PC-9 (cell line): ENCODE results near the gene SPEG. TPM values are rescaled to one million over a fixed set of nuclear protein-coding genes. Genes with fewer than 3 reads are reported as not detected.

Source experiments
- BruUV-seq: library from RNA; stranded (reverse); fragments of 400-500 nt; replicated peaks from 2 replicates; lab custom pipeline; 2021; lab: Mats Ljungman, UMichigan
- CTCF ChIA-PET: fragments of 300-600 bp; sonication (Branson Sonifier 250); formaldehyde crosslinking; loops from one replicate; lab custom pipeline; 2022; ENCODE audit warnings: antibody characterized with exemption; lab: Charles Lee
- POLR2A ChIA-PET: fragments of 300-600 bp; sonication (Branson Sonifier 250); formaldehyde crosslinking; loops from one replicate; lab custom pipeline; 2022; ENCODE audit warnings: antibody characterized with exemption; ENCODE audit not compliant: unreplicated experiment; lab: Charles Lee
- DNase-seq, 2 experiments: peaks; one replicate each; pipeline versions ENCODE4 v3.0.0 to v3.0.0-alpha.2; 2015 to 2022; ENCODE audit warnings: mixed read lengths in 1 of 2
- H2AFZ ChIP-seq: fragments of 200-600 bp; sonication (generic); 2 replicates; pipeline ENCODE4 v1.8.1; 2017; ENCODE audit warnings: antibody characterized with exemption
- H3F3A ChIP-seq: fragments of 200-600 bp; sonication (generic); 2 replicates; pipeline ENCODE4 v1.8.1; 2017; ENCODE audit warnings: antibody characterized with exemption, mild to moderate bottlenecking, low read depth; ENCODE audit not compliant: insufficient read depth
- H3K27ac ChIP-seq: fragments of 200-600 bp; sonication (generic); 2 replicates; pipeline ENCODE4 v1.6.1; 2016; ENCODE audit warnings: mixed run types
- H3K27me3 ChIP-seq: fragments of 200-600 bp; sonication (generic); 2 replicates; pipeline ENCODE4 v1.6.1; 2016; ENCODE audit warnings: low read depth, mixed run types; ENCODE audit not compliant: insufficient read depth
- H3K36me3 ChIP-seq: fragments of 200-600 bp; sonication (generic); 2 replicates; pipeline ENCODE4 v1.6.1; 2016; ENCODE audit warnings: low read depth, mixed run types
- H3K4me1 ChIP-seq: fragments of 200-600 bp; sonication (generic); replicated peaks from 2 replicates; pipeline ENCODE4 v1.6.1; 2016; ENCODE audit warnings: mixed run types; ENCODE audit not compliant: insufficient read depth
- H3K4me2 ChIP-seq: fragments of 200-600 bp; sonication (generic); 2 replicates; pipeline ENCODE4 v1.6.1; 2017; ENCODE audit warnings: mixed run types
- H3K4me3 ChIP-seq: fragments of 200-600 bp; sonication (generic); 2 replicates; pipeline ENCODE4 v1.6.1; 2016; ENCODE audit warnings: mixed run types
- H3K79me2 ChIP-seq: fragments of 200-600 bp; sonication (generic); 2 replicates; pipeline ENCODE4 v1.6.1; 2017; ENCODE audit warnings: low read depth, mixed run types
- H3K9me2 ChIP-seq: fragments of 200-600 bp; sonication (generic); 2 replicates; pipeline ENCODE4 v1.8.1; 2017; ENCODE audit warnings: mild to moderate bottlenecking; ENCODE audit not compliant: insufficient read depth
- H3K9me3 ChIP-seq: fragments of 200-600 bp; sonication (generic); 2 replicates; pipeline ENCODE4 v1.8.1; 2016; ENCODE audit warnings: low read depth; ENCODE audit not compliant: insufficient read depth
- H4K20me1 ChIP-seq: fragments of 200-600 bp; sonication (generic); 2 replicates; pipeline ENCODE4 v1.8.1; 2017; ENCODE audit not compliant: insufficient read depth
- EZH2 ChIP-seq: fragments of 200-600 bp; sonication (generic); IDR thresholded peaks from 2 replicates; pipeline ENCODE4 v1.8.0; 2017; ENCODE audit warnings: antibody characterized with exemption, low read depth
- intact Hi-C: fragments of 100-400 bp; cut with micrococcal nuclease; formaldehyde crosslinking; loops from one replicate; pipeline ENCODE4 v1.10.0; 2022; ENCODE audit not compliant: unreplicated experiment
- total RNA-seq: library from RNA; stranded (reverse); gene quantifications from 2 replicates; pipeline ENCODE4 v1.2.3, GENCODE V29; 2021
- TF ChIP-seq, protein P1 (sequence below): fragments of 200-600 bp; sonication (generic); conservative IDR thresholded peaks from 2 replicates; pipeline ENCODE4 v1.6.1; 2017; ENCODE audit warnings: mixed run types, antibody characterized with exemption, mild to moderate bottlenecking, moderate library complexity

Gene SPEG
- total RNA-seq, 1 experiment from 2014 or later: 46.8 TPM

- Histone ChIP-seq H3F3A (no peaks in the 10 kb centered on the region), H3K4me2 (no peak overlapping the region), H3K79me2 (no peaks in the 10 kb centered on the region), H3K36me3 (no peaks in the 10 kb centered on the region), H3K27ac (no peak overlapping the region), H2AFZ (no peak overlapping the region), H3K4me1 (0 out of 2 replicates have a peak, but pooled peaks cover 6% of the 10 kb centered on the region), H4K20me1 (no peaks in the 10 kb centered on the region), H3K9me2 (no peaks in the 10 kb centered on the region), H3K27me3 (0 out of 2 replicates have a peak, but pooled peaks cover 3% of the 10 kb centered on the region), H3K9me3 (no peaks in the 10 kb centered on the region), H3K4me3 (no peak overlapping the region)
- DNase-seq: no peak
- CTCF ChIA-PET: no interaction called here
- POLR2A ChIA-PET: no interaction called here
- no TSS peak for BruUV-seq
- intact Hi-C loops: no loop called here
- TF ChIP-seq, protein P1, sequence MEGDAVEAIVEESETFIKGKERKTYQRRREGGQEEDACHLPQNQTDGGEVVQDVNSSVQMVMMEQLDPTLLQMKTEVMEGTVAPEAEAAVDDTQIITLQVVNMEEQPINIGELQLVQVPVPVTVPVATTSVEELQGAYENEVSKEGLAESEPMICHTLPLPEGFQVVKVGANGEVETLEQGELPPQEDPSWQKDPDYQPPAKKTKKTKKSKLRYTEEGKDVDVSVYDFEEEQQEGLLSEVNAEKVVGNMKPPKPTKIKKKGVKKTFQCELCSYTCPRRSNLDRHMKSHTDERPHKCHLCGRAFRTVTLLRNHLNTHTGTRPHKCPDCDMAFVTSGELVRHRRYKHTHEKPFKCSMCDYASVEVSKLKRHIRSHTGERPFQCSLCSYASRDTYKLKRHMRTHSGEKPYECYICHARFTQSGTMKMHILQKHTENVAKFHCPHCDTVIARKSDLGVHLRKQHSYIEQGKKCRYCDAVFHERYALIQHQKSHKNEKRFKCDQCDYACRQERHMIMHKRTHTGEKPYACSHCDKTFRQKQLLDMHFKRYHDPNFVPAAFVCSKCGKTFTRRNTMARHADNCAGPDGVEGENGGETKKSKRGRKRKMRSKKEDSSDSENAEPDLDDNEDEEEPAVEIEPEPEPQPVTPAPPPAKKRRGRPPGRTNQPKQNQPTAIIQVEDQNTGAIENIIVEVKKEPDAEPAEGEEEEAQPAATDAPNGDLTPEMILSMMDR: no peak
- no peak for TF ChIP-seq EZH2
Observed at GRCh38 chr2:219409619-219410018, 25.0 kb upstream of the SPEG start.

- no peak for DNase-seq
Observed at GRCh38 chr2:219410390-219410789, 24.3 kb upstream of the SPEG start.

GRCh38 chr2:219414857-219415256 is 19.8 kb upstream of the SPEG start:
- no peaks in the 10 kb centered on the region for H3K36me3 ChIP-seq
- H3K4me3 ChIP-seq: no peak overlapping the region
- H2AFZ ChIP-seq: no peak overlapping the region
- DNase-seq: no peak
- H3K27me3 ChIP-seq: 0 out of 2 replicates have a peak, but pooled peaks cover 3% of the 10 kb centered on the region
- POLR2A ChIA-PET: no interaction called here
- H4K20me1 ChIP-seq: no peaks in the 10 kb centered on the region
- no peaks in the 10 kb centered on the region for H3K9me2 ChIP-seq
- H3K27ac ChIP-seq: no peak overlapping the region
- H3K4me2 ChIP-seq: no peak overlapping the region
- CTCF ChIA-PET: no interaction called here
- no peaks in the 10 kb centered on the region for H3K9me3 ChIP-seq
- H3K4me1 ChIP-seq: no peaks in the 10 kb centered on the region
- TF ChIP-seq, protein P1: no peak
- no peak for TF ChIP-seq EZH2
- H3K79me2 ChIP-seq: no peaks in the 10 kb centered on the region
- BruUV-seq: no TSS peak
- intact Hi-C loops: no loop called here
- no peaks in the 10 kb centered on the region for H3F3A ChIP-seq

More at GRCh38 chr2:219410390-219410789, 24.3 kb upstream of the SPEG start:
- no TSS peak for BruUV-seq
- CTCF ChIA-PET: interaction anchor here (0.6 to 0.7 kb wide), 2 partner anchors 102 to 111 kb away, joined by 3 to 5 read pairs; no protein-coding TSS in a partner anchor
- Histone ChIP-seq H3K79me2 (no peaks in the 10 kb centered on the region), H2AFZ (no peak overlapping the region), H3K4me1 (0 out of 2 replicates have a peak, but pooled peaks cover 6% of the 10 kb centered on the region), H3K9me2 (no peaks in the 10 kb centered on the region), H3K4me3 (no peak overlapping the region), H3K36me3 (no peaks in the 10 kb centered on the region), H3K27me3 (0 out of 2 replicates have a peak, but pooled peaks cover 3% of the 10 kb centered on the region), H3F3A (no peaks in the 10 kb centered on the region), H4K20me1 (no peaks in the 10 kb centered on the region), H3K9me3 (no peaks in the 10 kb centered on the region), H3K4me2 (no peak overlapping the region), H3K27ac (no peak overlapping the region)
- intact Hi-C loops: no loop called here
- POLR2A ChIA-PET: no interaction called here
- no peak for TF ChIP-seq EZH2
- TF ChIP-seq, protein P1: no peak
